OCI-LY3 (cell line): ENCODE data around the gene HBG2.
"Not testable (repeated sequence)": the region's sequence is repeated elsewhere in the genome, so short reads cannot be mapped to it uniquely, and the experiment has no call there.

ENCODE experiments used
- H2AFZ ChIP-seq: fragments of 200-600, 300-600 bp; shearing (Covaris generic); 2 replicates; pipeline ENCODE4 v1.6.0; 2014; ENCODE audit warnings: antibody characterized with exemption, low read depth, low read length
- H3K27ac ChIP-seq: fragments of 200-600, 300-600 bp; sonication (generic); 2 replicates; pipeline ENCODE4 v1.5.1; 2014; ENCODE audit warnings: mild to moderate bottlenecking, low read length, moderate library complexity, mixed read lengths
- H3K27me3 ChIP-seq: fragments of 200-600, 300-600 bp; sonication (generic); 2 replicates; pipeline ENCODE4 v1.6.1; 2014; ENCODE audit warnings: low read depth, low read length, mixed read lengths
- H3K36me3 ChIP-seq: fragments of 200-600, 300-600 bp; sonication (generic); replicated peaks from 2 replicates; pipeline ENCODE3; 2014; ENCODE audit warnings: low read depth, low read length, mixed read lengths
- H3K4me1 ChIP-seq: fragments of 300-600, 200-600 bp; sonication (generic); 2 replicates; pipeline ENCODE4 v1.6.1; 2014; ENCODE audit warnings: low read length, mixed read lengths
- H3K4me2 ChIP-seq: fragments of 200-600, 300-600 bp; sonication (generic); 2 replicates; pipeline ENCODE4 v1.6.1; 2014; ENCODE audit warnings: low read length, mixed read lengths
- H3K4me3 ChIP-seq: fragments of 300-600, 200-600 bp; sonication (generic); 2 replicates; pipeline ENCODE4 v1.5.1; 2014; ENCODE audit warnings: antibody characterized with exemption, mild to moderate bottlenecking, low read length, moderate library complexity
- H3K79me2 ChIP-seq: fragments of 300-600, 200-600 bp; shearing (Covaris generic); 2 replicates; pipeline ENCODE4 v1.6.1; 2014; ENCODE audit warnings: mild to moderate bottlenecking, low read length, mixed read lengths
- H3K9ac ChIP-seq: fragments of 300-600, 200-600 bp; shearing (Covaris generic); 2 replicates; pipeline ENCODE4 v1.6.0; 2014; ENCODE audit warnings: mild to moderate bottlenecking, low read length, moderate library complexity
- H3K9me3 ChIP-seq: fragments of 200-600, 300-600 bp; shearing (Covaris generic); 2 replicates; pipeline ENCODE4 v1.6.1; 2014; ENCODE audit warnings: low read length, mixed read lengths; ENCODE audit not compliant: insufficient read depth
- H4K20me1 ChIP-seq: fragments of 200-600, 300-600 bp; sonication (generic); 2 replicates; pipeline ENCODE4 v1.6.1; 2016; ENCODE audit warnings: low read length, mixed read lengths; ENCODE audit not compliant: insufficient read depth
- EZH2phosphoT487 ChIP-seq: fragments of 200-600 bp; shearing (Covaris generic); IDR thresholded peaks from 2 replicates; pipeline ENCODE4 v1.6.1; 2018; ENCODE audit warnings: antibody characterized with exemption, mixed run types, low read depth
- TF ChIP-seq, protein P1 (sequence below): fragments of 200-600, 300-600 bp; sonication (generic); IDR thresholded peaks from 2 replicates; pipeline ENCODE4 v1.5.1; 2014; ENCODE audit warnings: antibody characterized with exemption, low read length, low read depth

HBG2 gene

DNA sequence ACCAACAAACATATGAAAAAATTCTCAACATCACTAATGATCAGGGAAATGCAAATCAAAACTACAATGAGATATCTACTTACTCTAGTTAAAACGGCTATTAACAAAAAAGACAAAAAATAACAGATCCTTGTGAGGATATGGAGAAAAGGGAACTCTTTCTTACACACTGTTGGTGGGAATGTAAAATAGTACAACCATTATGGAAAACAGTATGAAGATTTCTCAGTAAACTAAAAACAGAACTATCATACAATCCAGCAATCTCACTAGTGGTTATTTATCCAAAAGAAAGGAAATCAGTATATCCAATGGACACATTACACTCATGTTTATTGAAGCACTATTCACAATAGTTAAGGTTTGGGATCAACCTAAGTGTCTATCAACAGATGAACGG is 11.3 kb upstream of the HBG2 start:
- Histone ChIP-seq H3K4me2 (no peak overlapping the region), H3K36me3 (no peaks in the 10 kb centered on the region), H3K9me3 (no peaks in the 10 kb centered on the region), H3K4me1 (no peaks in the 10 kb centered on the region), H4K20me1 (no peaks in the 10 kb centered on the region), H3K79me2 (no peaks in the 10 kb centered on the region), H2AFZ (no peak overlapping the region), H3K27me3 (no peaks in the 10 kb centered on the region; the same call in 1 of the 2 replicates), H3K4me3 (no peak overlapping the region), H3K9ac (no peak overlapping the region), H3K27ac (no peak overlapping the region)
- TF ChIP-seq EZH2phosphoT487 = no peak
- TF ChIP-seq, protein P1, sequence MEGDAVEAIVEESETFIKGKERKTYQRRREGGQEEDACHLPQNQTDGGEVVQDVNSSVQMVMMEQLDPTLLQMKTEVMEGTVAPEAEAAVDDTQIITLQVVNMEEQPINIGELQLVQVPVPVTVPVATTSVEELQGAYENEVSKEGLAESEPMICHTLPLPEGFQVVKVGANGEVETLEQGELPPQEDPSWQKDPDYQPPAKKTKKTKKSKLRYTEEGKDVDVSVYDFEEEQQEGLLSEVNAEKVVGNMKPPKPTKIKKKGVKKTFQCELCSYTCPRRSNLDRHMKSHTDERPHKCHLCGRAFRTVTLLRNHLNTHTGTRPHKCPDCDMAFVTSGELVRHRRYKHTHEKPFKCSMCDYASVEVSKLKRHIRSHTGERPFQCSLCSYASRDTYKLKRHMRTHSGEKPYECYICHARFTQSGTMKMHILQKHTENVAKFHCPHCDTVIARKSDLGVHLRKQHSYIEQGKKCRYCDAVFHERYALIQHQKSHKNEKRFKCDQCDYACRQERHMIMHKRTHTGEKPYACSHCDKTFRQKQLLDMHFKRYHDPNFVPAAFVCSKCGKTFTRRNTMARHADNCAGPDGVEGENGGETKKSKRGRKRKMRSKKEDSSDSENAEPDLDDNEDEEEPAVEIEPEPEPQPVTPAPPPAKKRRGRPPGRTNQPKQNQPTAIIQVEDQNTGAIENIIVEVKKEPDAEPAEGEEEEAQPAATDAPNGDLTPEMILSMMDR = no peak

DNA sequence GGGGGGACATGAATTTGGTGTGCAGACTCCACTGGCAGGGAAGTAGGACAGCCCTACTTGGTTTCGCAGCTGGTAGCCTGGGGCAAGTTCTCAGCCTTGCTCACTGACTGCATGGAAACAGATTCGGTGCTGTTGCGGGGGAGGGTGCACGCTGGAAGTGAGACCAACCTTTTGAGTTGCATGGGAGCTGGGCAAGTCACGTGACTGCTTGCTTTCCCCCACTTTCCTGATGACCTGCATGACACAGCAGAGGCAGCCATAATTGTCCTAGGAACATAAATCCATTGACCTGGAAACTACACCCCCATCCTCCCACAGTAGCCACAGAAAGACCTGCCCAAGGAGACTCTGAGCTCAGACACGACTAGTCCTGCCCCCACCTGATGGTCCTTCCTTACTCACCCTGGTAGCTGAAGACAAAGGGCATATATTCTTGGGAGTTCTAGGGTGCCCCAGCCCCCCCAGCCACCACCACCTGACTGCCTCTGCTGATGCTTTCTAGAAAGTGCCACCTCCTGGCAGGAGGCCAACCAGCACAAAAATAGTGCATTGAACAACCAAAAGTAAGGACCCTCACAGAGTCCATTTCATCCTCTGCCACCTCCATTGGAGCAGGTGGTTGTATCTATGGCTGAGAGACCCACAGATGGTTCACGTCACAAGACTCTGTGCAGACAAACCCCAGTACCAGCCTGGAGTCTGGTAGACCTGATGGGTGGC is 4.1 kb upstream of the HBG2 start:
- Histone ChIP-seq H3K9me3 (peaks cover 3% of the 10 kb centered on the region; the same call in 1 of the 2 replicates), H2AFZ (no peak overlapping the region), H3K27me3 (no peaks in the 10 kb centered on the region), H3K4me3 (no peak overlapping the region), H3K79me2 (no peaks in the 10 kb centered on the region), H4K20me1 (no peaks in the 10 kb centered on the region), H3K4me1 (no peaks in the 10 kb centered on the region), H3K36me3 (no peaks in the 10 kb centered on the region), H3K27ac (no peak overlapping the region), H3K9ac (no peak overlapping the region), H3K4me2 (no peak overlapping the region)
- TF ChIP-seq EZH2phosphoT487 = no peak
- TF ChIP-seq, protein P1 = no peak

DNA sequence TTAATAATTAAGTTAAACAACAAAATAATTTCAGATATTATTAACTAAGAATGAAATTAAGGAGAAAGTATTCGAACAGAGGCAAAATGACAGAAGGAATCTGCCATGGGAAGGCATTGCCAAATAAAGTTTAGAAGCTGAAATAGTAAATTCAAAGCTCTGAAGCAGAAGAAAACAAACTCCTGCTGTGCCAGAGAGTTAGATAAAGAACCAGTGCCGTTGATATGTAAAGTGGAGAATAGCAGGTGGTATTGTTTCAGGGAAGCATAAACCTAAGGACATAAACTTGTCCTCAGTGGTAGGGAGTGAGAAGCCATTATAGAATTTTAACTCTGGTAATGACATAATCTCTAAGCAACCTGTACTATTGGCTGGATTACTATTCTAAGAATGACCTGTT is 2.7 kb upstream of the HBG2 start:
- TF ChIP-seq, protein P1 = no peak
- no peak for TF ChIP-seq EZH2phosphoT487
- no peaks in the 10 kb centered on the region for H3K36me3 ChIP-seq

DNA sequence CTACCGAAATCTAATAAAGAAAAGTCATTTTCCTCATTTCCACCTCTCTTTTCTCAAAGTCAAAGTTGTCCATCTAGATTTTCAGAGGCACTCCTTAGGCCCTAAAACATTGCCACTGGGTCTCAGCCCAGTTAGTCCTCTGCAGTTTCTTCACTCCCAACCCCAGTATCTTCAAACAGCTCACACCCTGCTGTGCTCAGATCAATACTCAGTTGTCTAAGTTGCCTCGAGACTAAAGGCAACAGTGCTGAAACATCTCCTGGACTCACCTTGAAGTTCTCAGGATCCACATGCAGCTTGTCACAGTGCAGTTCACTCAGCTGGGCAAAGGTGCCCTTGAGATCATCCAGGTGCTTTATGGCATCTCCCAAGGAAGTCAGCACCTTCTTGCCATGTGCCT is 558 bp downstream of the HBG2 start:
- H3K9me3 ChIP-seq, H3K4me1 ChIP-seq, H3K79me2 ChIP-seq, H3K36me3 ChIP-seq, H3K4me2 ChIP-seq, H3K27ac ChIP-seq, H4K20me1 ChIP-seq, H3K9ac ChIP-seq, H2AFZ ChIP-seq, H3K4me3 ChIP-seq: not testable (repeated sequence)
- peaks cover 12% of the 10 kb centered on the region for H3K27me3 ChIP-seq

More for the DNA sequence above, 2.7 kb upstream of the HBG2 start:
- no peak overlapping the region for H3K9ac ChIP-seq
- no peaks in the 10 kb centered on the region for H4K20me1 ChIP-seq
- no peak overlapping the region for H2AFZ ChIP-seq
- H3K4me2 ChIP-seq = no peak overlapping the region
- no peak overlapping the region for H3K27ac ChIP-seq
- no peak overlapping the region for H3K4me3 ChIP-seq
- H3K27me3 ChIP-seq = peaks cover 6% of the 10 kb centered on the region
- H3K79me2 ChIP-seq = no peaks in the 10 kb centered on the region
- H3K4me1 ChIP-seq = no peaks in the 10 kb centered on the region
- peaks cover 3% of the 10 kb centered on the region; the same call in 1 of the 2 replicates for H3K9me3 ChIP-seq

DNA sequence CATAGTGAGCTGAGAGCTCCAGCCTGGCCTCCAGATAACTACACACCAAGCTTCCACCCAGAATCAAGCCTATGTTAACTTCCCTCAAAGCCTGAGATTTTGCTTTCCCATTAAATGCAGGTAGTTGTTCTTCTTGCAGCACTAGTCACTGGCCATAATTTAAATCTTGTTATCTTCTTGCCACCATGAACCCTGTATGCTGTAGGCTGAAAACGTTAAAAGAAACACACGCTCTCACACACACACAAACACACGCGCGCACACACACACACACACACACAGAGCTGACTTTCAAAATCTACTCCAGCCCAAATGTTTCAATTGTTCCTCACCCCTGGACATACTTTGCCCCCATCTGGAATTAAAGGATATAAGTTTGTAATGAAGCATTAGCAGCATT is 1.1 kb downstream of the HBG2 start:
- H3K4me1 ChIP-seq, H3K4me3 ChIP-seq, H4K20me1 ChIP-seq, H3K9ac ChIP-seq, H3K79me2 ChIP-seq, H3K36me3 ChIP-seq, H3K4me2 ChIP-seq, H3K27ac ChIP-seq, H3K9me3 ChIP-seq, H2AFZ ChIP-seq: not testable (repeated sequence)
- H3K27me3 ChIP-seq = peaks cover 12% of the 10 kb centered on the region
